Vagina (tissue), 2 donors: ENCODE measurements around the gene BET1L. TPM values are rescaled to one million over a fixed set of nuclear protein-coding genes. Genes with fewer than 3 reads are reported as not detected.
A peak's percentile ranks its signal among the peaks of the same experiment; 100 is the strongest.

Experiments used
- DNase-seq, 2 donors: peaks; one replicate each; pipeline ENCODE4 v3.0.0-alpha.2; 2017; ENCODE audit errors: extremely low spot score in 2 of 2
- H3K27ac ChIP-seq: fragments of 200-600 bp; sonication (generic); one replicate; pipeline ENCODE4 v1.5.1; 2019
- H3K27me3 ChIP-seq: fragments of 200-600 bp; sonication (generic); one replicate; pipeline ENCODE4 v1.5.1; 2019
- H3K36me3 ChIP-seq, 2 donors: fragments of 200-600 bp; sonication (generic); one replicate each; pipeline ENCODE4 v1.5.1; 2017 to 2019
- H3K4me1 ChIP-seq: fragments of 200-600 bp; sonication (generic); one replicate; pipeline ENCODE4 v1.5.1; 2019
- H3K4me3 ChIP-seq, 2 donors: fragments of 200-600 bp; sonication (generic); 1 replicate in 1 of 2; 2 replicates in 1 of 2; pipeline ENCODE4 v1.5.1; 2016 to 2019
- H3K9me3 ChIP-seq: fragments of 200-600 bp; sonication (generic); one replicate; pipeline ENCODE4 v1.5.1; 2019
- POLR2A ChIP-seq, 2 donors: fragments of 450-650 bp; IDR thresholded peaks; one replicate each; pipeline ENCODE4 v1.6.1; 2017; ENCODE audit warnings: antibody characterized with exemption in 2 of 2, mild to moderate bottlenecking in 2 of 2, moderate library complexity in 2 of 2
- POLR2AphosphoS5 ChIP-seq, 2 donors: sonication (generic); formaldehyde crosslinking; IDR thresholded peaks; one replicate each; pipeline ENCODE4 v1.9.0; 2017; ENCODE audit warnings: antibody characterized with exemption in 2 of 2, mild to moderate bottlenecking in 2 of 2, low read depth in 1 of 2; ENCODE audit not compliant: insufficient read depth in 1 of 2
- intact Hi-C: fragments of 100-400 bp; cut with DNase I; formaldehyde crosslinking; loops from one replicate; pipeline ENCODE4 v1.15.1; 2023
- total RNA-seq: library from RNA; depleted of rRNA; stranded (reverse); fragments of >200 nt; gene quantifications from one replicate; pipeline ENCODE4 v1.2.3, GENCODE V29; 2016
- TF ChIP-seq, protein P1 (sequence below), 3 experiments: fragments of 450-650 bp in 2 of 3; fragments of 200-600 bp in 1 of 3; sonication (generic) in 1 of 3; IDR thresholded peaks; one replicate each; pipeline ENCODE4 v1.5.1; 2017 to 2019; ENCODE audit warnings: antibody characterized with exemption in 3 of 3, mild to moderate bottlenecking in 2 of 3, moderate library complexity in 2 of 3

BET1L gene
- total RNA-seq, 1 donor from 2014 or later: 26.5 TPM

DNA sequence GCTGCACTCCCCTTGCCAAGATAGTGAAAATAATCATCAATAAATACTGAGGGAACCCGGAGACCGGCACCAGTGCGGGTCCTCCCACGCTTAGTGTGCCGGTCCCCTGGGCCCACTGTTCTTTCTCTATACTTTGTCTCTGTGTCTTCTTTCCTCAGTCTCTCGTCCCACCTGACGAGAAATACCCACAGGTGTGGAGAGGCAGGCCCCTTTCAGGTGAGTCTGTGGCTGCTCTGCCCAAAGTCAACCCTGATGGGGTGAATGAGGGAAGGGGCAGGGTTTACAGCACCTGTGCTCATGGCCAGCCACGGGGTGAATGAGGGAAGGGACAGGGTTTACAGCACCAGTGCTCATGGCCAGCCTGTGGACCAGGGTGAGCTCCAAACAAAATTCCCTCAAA lies 4.7 kb downstream of the BET1L start:
- Histone ChIP-seq H3K9me3 (no peaks in the 10 kb centered on the region), H3K36me3 (peaks cover 0 to 29% of the 10 kb centered on the region in 2 donors), H3K4me3 (no peak overlapping the region), H3K27me3 (no peaks in the 10 kb centered on the region), H3K4me1 (peaks cover 38% of the 10 kb centered on the region), H3K27ac (no peak overlapping the region)
- TF ChIP-seq, protein P1, sequence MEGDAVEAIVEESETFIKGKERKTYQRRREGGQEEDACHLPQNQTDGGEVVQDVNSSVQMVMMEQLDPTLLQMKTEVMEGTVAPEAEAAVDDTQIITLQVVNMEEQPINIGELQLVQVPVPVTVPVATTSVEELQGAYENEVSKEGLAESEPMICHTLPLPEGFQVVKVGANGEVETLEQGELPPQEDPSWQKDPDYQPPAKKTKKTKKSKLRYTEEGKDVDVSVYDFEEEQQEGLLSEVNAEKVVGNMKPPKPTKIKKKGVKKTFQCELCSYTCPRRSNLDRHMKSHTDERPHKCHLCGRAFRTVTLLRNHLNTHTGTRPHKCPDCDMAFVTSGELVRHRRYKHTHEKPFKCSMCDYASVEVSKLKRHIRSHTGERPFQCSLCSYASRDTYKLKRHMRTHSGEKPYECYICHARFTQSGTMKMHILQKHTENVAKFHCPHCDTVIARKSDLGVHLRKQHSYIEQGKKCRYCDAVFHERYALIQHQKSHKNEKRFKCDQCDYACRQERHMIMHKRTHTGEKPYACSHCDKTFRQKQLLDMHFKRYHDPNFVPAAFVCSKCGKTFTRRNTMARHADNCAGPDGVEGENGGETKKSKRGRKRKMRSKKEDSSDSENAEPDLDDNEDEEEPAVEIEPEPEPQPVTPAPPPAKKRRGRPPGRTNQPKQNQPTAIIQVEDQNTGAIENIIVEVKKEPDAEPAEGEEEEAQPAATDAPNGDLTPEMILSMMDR (IDR thresholded peaks at IDR 0.05): no peak
- no peak for TF ChIP-seq POLR2AphosphoS5 (IDR thresholded peaks at IDR 0.05; ENCODE audit: insufficient read depth in 1 of 2, low read depth in 1 of 2)
- no peak for TF ChIP-seq POLR2A (IDR thresholded peaks at IDR 0.05)
- peak in 1 of 2 donors; percentile 70 for DNase-seq
- intact Hi-C loops: loop anchor here (5.0 kb wide), 1 partner anchor 165 kb away; the partner anchor contains the start of gene B4GALNT4

DNA sequence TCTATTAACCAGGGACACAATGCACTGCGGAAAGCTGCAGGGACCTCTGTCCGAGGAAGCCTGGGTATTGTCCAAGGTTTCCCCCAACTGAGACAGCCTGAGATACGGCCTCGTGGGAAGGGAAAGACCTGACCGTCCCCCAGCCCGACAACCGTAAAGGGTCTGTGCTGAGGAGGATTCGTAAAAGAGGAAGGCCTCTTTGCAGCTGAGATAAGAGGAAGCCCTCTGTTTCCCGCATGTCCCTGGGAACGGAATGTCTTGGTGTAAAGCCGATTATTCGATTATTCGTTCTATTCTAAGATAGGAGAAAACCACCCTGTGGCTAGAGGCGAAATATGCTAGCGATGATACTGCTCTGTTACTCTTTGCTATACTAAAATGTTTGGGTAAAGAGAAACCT lies 5.2 kb downstream of the BET1L start:
- peaks cover 38% of the 10 kb centered on the region for H3K4me1 ChIP-seq
- no peaks in the 10 kb centered on the region for H3K9me3 ChIP-seq
- peaks cover 0 to 29% of the 10 kb centered on the region in 2 donors for H3K36me3 ChIP-seq
- no peak overlapping the region for H3K4me3 ChIP-seq
- intact Hi-C loops: loop anchor here (5.0 kb wide), 1 partner anchor 165 kb away; the partner anchor contains the start of gene B4GALNT4
- no peaks in the 10 kb centered on the region for H3K27me3 ChIP-seq
- no peak for TF ChIP-seq POLR2AphosphoS5 (IDR thresholded peaks at IDR 0.05; ENCODE audit: insufficient read depth in 1 of 2, low read depth in 1 of 2)
- no peak for TF ChIP-seq POLR2A (IDR thresholded peaks at IDR 0.05)
- TF ChIP-seq, protein P1 (IDR thresholded peaks at IDR 0.05): no peak
- no peak overlapping the region for H3K27ac ChIP-seq
- DNase-seq: no peak

DNA sequence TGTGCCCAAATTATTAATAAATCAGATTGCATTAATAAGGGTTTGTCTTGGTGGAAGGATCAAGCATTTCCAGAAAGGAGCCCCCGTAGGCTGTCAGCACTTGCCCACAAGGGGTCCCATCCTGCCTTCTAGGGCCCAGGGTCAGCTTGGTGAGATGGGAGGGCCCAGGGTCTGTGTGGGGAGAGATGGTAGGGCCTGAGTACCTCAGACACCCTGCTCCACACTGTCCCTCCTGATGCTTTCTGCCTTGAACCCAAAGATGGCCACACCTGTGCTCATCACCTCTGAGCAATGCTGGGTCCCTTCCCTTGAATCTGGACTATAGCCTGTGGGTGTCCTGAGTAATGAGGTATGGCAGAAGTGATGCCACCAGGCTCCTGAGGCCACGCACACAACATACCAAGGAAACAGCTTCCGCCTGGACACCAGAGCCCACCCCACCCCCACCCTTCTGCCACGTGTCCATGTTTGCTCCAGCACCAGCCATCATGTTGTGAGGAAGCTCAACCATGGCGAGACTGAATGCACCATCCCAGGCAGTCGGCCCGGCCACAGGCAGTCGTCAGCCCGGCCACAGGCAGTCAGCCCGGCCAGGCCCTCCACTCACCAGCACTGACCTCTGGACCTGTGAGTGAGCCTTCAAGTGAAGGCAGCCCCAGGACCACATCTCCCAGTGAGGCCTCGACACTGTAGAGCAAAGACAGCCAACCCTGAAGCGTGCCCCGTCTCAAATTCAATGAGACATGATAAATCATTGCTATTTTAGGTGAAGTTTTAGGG lies 6.8 kb downstream of the BET1L start:
- intact Hi-C loops: loop anchor here (5.0 kb wide), 1 partner anchor 167 kb away; the partner anchor contains the start of gene B4GALNT4
- H3K4me1 ChIP-seq: peaks cover 22% of the 10 kb centered on the region
- H3K9me3 ChIP-seq: no peaks in the 10 kb centered on the region
- peaks cover 0 to 29% of the 10 kb centered on the region in 2 donors for H3K36me3 ChIP-seq
- no peaks in the 10 kb centered on the region for H3K27me3 ChIP-seq
- DNase-seq: peak in 1 of 2 donors; percentile 84
- H3K4me3 ChIP-seq: no peak overlapping the region
- H3K27ac ChIP-seq: no peak overlapping the region
- TF ChIP-seq, protein P1 (IDR thresholded peaks at IDR 0.05): no peak
- no peak for TF ChIP-seq POLR2AphosphoS5 (IDR thresholded peaks at IDR 0.05; ENCODE audit: insufficient read depth in 1 of 2, low read depth in 1 of 2)

DNA sequence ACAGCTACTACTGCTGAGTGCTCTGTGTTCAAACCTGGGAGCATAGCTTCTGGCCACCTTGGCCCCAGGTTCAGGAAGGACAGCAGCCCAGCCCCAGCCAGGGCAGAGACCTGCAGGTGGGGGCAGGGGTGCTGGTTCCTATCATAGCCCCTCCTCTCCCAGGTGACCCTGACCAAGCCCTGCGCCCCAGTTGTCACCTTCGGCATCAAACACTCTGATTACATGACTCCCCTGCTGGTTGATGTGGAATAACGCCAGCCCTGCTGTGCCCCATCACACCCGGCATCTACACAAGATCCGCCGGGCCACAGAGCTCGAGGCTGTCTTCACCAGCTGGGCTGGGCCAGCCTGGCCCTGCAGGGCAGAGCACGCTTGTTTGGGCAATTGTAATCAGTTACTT lies 7.4 kb downstream of the BET1L start:
- peaks cover 16% of the 10 kb centered on the region for H3K4me1 ChIP-seq
- H3K9me3 ChIP-seq: no peaks in the 10 kb centered on the region
- TF ChIP-seq POLR2AphosphoS5 (IDR thresholded peaks at IDR 0.05; ENCODE audit: insufficient read depth in 1 of 2, low read depth in 1 of 2): no peak
- H3K4me3 ChIP-seq: no peak overlapping the region
- H3K27ac ChIP-seq: no peak overlapping the region
- no peak for DNase-seq
- H3K36me3 ChIP-seq: peaks cover 0 to 22% of the 10 kb centered on the region in 2 donors
- intact Hi-C loops: loop anchor here (5.0 kb wide), 1 partner anchor 168 kb away; the partner anchor contains the start of gene B4GALNT4
- H3K27me3 ChIP-seq: no peaks in the 10 kb centered on the region

DNA sequence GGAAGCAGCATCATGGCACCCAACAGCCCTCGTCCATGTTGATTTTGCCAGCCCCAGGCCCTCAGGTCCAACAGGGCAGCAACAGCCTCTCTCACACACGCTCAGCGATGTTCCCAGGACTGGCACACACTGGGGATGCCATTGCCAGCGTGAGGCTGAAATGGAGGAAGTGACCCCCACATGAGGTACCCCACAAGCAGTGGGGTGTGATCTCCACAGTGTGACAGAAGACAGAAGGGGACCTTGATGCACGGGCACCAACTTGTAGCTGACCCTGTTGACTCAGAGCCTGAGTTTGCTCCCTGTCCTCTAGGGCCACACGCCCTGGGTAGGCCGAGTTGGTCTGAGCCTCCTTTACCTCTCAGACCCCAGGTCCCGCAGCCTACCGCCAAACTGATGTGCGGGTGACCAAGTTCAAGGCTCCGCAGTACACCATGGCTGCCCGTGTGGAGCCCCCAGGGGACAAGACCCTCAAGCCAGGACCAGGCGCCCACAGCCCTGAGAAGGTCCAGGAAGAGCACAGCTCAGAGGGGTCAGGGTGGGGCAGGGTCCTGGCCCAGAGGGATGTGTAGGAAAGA lies 8.1 kb downstream of the BET1L start:
- H3K27me3 ChIP-seq: no peaks in the 10 kb centered on the region
- peaks cover 0 to 15% of the 10 kb centered on the region in 2 donors for H3K36me3 ChIP-seq
- peak in 1 of 2 donors; percentile 67 for DNase-seq
- no peak overlapping the region for H3K4me3 ChIP-seq
- intact Hi-C loops: no loop called here
- H3K4me1 ChIP-seq: peaks cover 9% of the 10 kb centered on the region
- no peak overlapping the region for H3K27ac ChIP-seq
- TF ChIP-seq, protein P1 (IDR thresholded peaks at IDR 0.05): no peak
- no peak for TF ChIP-seq POLR2AphosphoS5 (IDR thresholded peaks at IDR 0.05; ENCODE audit: insufficient read depth in 1 of 2, low read depth in 1 of 2)
- no peak for TF ChIP-seq POLR2A (IDR thresholded peaks at IDR 0.05)
- no peaks in the 10 kb centered on the region for H3K9me3 ChIP-seq
